ENCODE results near the gene IGLL5.

GRCh38 chr22:22910272-22911240 is 22.9 kb downstream of the IGLL5 start:
- TF ChIP-seq FOXK2 (IDR thresholded peaks at IDR 0.05), result no peak
- no peak for TF ChIP-seq TARDBP (IDR thresholded peaks at IDR 0.05)
- TF ChIP-seq SP1 (IDR thresholded peaks at IDR 0.05), result no peak
- TF ChIP-seq NFRKB (IDR thresholded peaks at IDR 0.05), result no peak
- no peak for TF ChIP-seq FOXM1 (IDR thresholded peaks at IDR 0.05; ENCODE audit: borderline replicate concordance)
- no peak for TF ChIP-seq SUZ12 (IDR thresholded peaks at IDR 0.05)
- TF ChIP-seq CTBP1 (IDR thresholded peaks at IDR 0.05; ENCODE audit: borderline replicate concordance), result no peak
- no peak for TF ChIP-seq FOXA1 (IDR thresholded peaks at IDR 0.05)
- TF ChIP-seq PKNOX1 (IDR thresholded peaks at IDR 0.05), result no peak
- no peak for TF ChIP-seq BHLHE40 (IDR thresholded peaks at IDR 0.05; ENCODE audit: borderline replicate concordance)

Data from HEK293T (cell line).